Pancreas (tissue), 10 donors: Measurements from ENCODE around the gene SEMA6B. TPM values are rescaled to one million over a fixed set of nuclear protein-coding genes. Genes with fewer than 3 reads are reported as not detected.
A peak's percentile ranks its signal among the peaks of the same experiment; 100 is the strongest.

Experiments
- ATAC-seq, 4 donors: fragments of 200-7000 bp; cut with Tn5 transposase; one replicate each; pipeline versions ENCODE4 v1.8.0 to v1.9.1; 2020; ENCODE audit warnings: mild to moderate bottlenecking in 4 of 4, moderate library complexity in 4 of 4
- DNase-seq, 6 donors: peaks; one replicate each; pipeline ENCODE4 v3.0.0-alpha.2; 2020
- FAIRE-seq: peaks from 2 replicates; lab custom pipeline; 2012; peaks lifted over from hg19 to GRCh38; lab: Jason Lieb, UNC
- H3K27ac ChIP-seq, 4 donors: fragments of 200-600 bp; sonication (generic); 1 replicate in 3 of 4; 2 replicates in 1 of 4; pipeline versions ENCODE4 v1.5.0 to v1.8.0; 2020
- H3K27me3 ChIP-seq, 4 donors: fragments of 200-600 bp; one replicate each; pipeline ENCODE4 v1.8.0; 2021
- H3K36me3 ChIP-seq, 3 donors: fragments of 200-600 bp; sonication (generic) in 1 of 3; one replicate each; pipeline versions ENCODE4 v1.5.0 to v1.8.0; 2020 to 2021
- H3K4me1 ChIP-seq, 3 donors: fragments of 200-600 bp; one replicate each; pipeline ENCODE4 v1.8.0; 2021
- H3K4me3 ChIP-seq, 4 donors: fragments of 200-600 bp; sonication (generic) in 2 of 4; one replicate each; pipeline versions ENCODE4 v1.5.0 to v1.8.0; 2020 to 2021
- H3K9me3 ChIP-seq, 4 donors: fragments of 200-600 bp; one replicate each; pipeline ENCODE4 v1.8.0; 2021
- CTCF ChIP-seq, 4 donors: fragments of 200-600 bp; sonication (generic) in 3 of 4; IDR thresholded peaks; one replicate each; pipeline versions ENCODE4 v1.5.0 to v1.8.0; 2021; ENCODE audit warnings: antibody characterized with exemption in 4 of 4
- WGBS, 2 donors: extraction: QIAGEN DNeasy Blood & Tissue Kit; methylation state at CpG; one replicate each; pipeline ENCODE4 v1.1.7; 2013; 5-methylcytosine and 5-hydroxymethylcytosine counted together
- intact Hi-C, 3 donors: fragments of 100-400 bp; cut with DNase I; formaldehyde crosslinking; loops; one replicate each; pipeline versions ENCODE4 v1.11.1 to v1.14.2; 2022
- polyA plus RNA-seq, 2 donors: library from polyadenylated mRNA; stranded (reverse); fragments of 200-250 nt; gene quantifications; one replicate each; pipeline ENCODE4 v1.2.3, GENCODE V29; 2013
- total RNA-seq, 6 donors: library from RNA; stranded (reverse); fragmentation: NEBNext Ultra II Directional in 4 of 6; extraction: Animal tissue kit (Norgen Biotek cat#: 25700) in 4 of 6; gene quantifications; one replicate each; pipeline versions ENCODE4 v1.2.1 to v1.2.4, GENCODE V29; 2021 to 2023
- donor health status: healthy with polysubstance abuse.
- donor health status: DM: no; HTN: no; CAD: no; lungs with moderate emphysema.
- donor health status: DM: no; HTN: no; CAD: no.
- donor health status: control.
- donor health status: control.
- donor health status: Bipolar disorder and iron deficiency.
- donor health status: DM: yes; HTN: yes; CAD: no.
- donor health status: DM: no; HTN: no; CAD: no.
- donor health status: DM: no; HTN: no; CAD: no.
- donor health status: DM: yes; HTN: yes; CAD: no.

SEMA6B gene
- total and polyA plus RNA-seq, 8 donors = 2.2 to 4.7 (median 3.5) TPM

- TF ChIP-seq CTCF (IDR thresholded peaks at IDR 0.05) = no peak
- Histone ChIP-seq H3K4me1 (peaks cover 3 to 21% (median 10%) of the 10 kb centered on the region in 3 donors), H3K27ac (peak overlapping the region in 1 of 4 donors; percentile 87), H3K4me3 (no peak overlapping the region), H3K9me3 (no peaks in the 10 kb centered on the region), H3K36me3 (no peaks in the 10 kb centered on the region), H3K27me3 (no peaks in the 10 kb centered on the region)
- intact Hi-C loops = no loop called here
- FAIRE-seq = no peak
- no peak for ATAC-seq
- DNase-seq = no peak
- WGBS, 2 donors = 79 to 85% methylated on average over 12 of the region's 12 CpGs
Measured at GRCh38 chr19:4541114-4541805, 18.2 kb downstream of the SEMA6B start.

GRCh38 chr19:4539693-4540581 lies 19.5 kb downstream of the SEMA6B start, which contains the start of gene LRG1:
Gene LRG1 (minus strand): TSS chr19:4540036. CDS start chr19:4540013, 23 bp downstream.
- ATAC-seq (peak; percentile 86 to 91 (median 86)), FAIRE-seq (no peak), DNase-seq (peak; percentile 81 to 94 (median 92))
- intact Hi-C loops = no loop called here
- H3K4me3 ChIP-seq = peak within 1 kb of the TSS; percentile 10 to 58 (median 28)
- H3K27me3 ChIP-seq = no peaks in the 10 kb centered on the region
- H3K36me3 ChIP-seq = no peaks in the 10 kb centered on the region
- no peaks in the 10 kb centered on the region for H3K9me3 ChIP-seq
- WGBS, 2 donors = 9 to 20% methylated on average over 14 of the region's 14 CpGs
- no peak for TF ChIP-seq CTCF (IDR thresholded peaks at IDR 0.05)
- H3K4me1 ChIP-seq = peaks cover 8 to 31% (median 19%) of the 10 kb centered on the region in 3 donors
- H3K27ac ChIP-seq = peak within 1 kb of the TSS; percentile 57 to 88 (median 76)

- Histone ChIP-seq H3K36me3 (no peaks in the 10 kb centered on the region), H3K4me1 (peaks cover 8 to 32% (median 19%) of the 10 kb centered on the region in 3 donors), H3K27ac (peak overlapping the region; percentile 57 to 88 (median 76)), H3K4me3 (peak overlapping the region; percentile 10 to 58 (median 28)), H3K9me3 (no peaks in the 10 kb centered on the region), H3K27me3 (no peaks in the 10 kb centered on the region)
- FAIRE-seq = no peak
- 62 to 68% methylated on average over 3 of the region's 3 CpGs for WGBS, 2 donors
- DNase-seq = no peak
- intact Hi-C loops = no loop called here
- TF ChIP-seq CTCF (IDR thresholded peaks at IDR 0.05) = no peak
- ATAC-seq = no peak
Measured at GRCh38 chr19:4539169-4539692, 20.3 kb downstream of the SEMA6B start.

- intact Hi-C loops = no loop called here
- H3K27me3 ChIP-seq = no peaks in the 10 kb centered on the region
- H3K4me3 ChIP-seq = peak overlapping the region in 1 of 4 donors; percentile 58
- no peaks in the 10 kb centered on the region for H3K36me3 ChIP-seq
- ATAC-seq (no peak), FAIRE-seq (no peak), DNase-seq (peak in 2 of 6 donors; percentile 32 to 67)
- peak overlapping the region; percentile 24 to 88 (median 72) for H3K27ac ChIP-seq
- TF ChIP-seq CTCF (IDR thresholded peaks at IDR 0.05) = no peak
- H3K9me3 ChIP-seq = no peaks in the 10 kb centered on the region
- H3K4me1 ChIP-seq = peaks cover 8 to 36% (median 19%) of the 10 kb centered on the region in 3 donors
- WGBS, 2 donors = 60 to 63% methylated on average over 13 of the region's 13 CpGs
Measured at GRCh38 chr19:4538601-4538954, 20.9 kb downstream of the SEMA6B start.
